K562 (cell line): Measurements from ENCODE around the gene SLC20A1. TPM values are rescaled to one million over a fixed set of nuclear protein-coding genes. Genes with fewer than 3 reads are reported as not detected.

Experiments used
- ATF1 ChIP-seq, 2 experiments: fragments of 450-650 bp in 1 of 2; IDR thresholded peaks; 2 replicates each; pipeline ENCODE4 v1.6.1; 2016; ENCODE audit warnings: missing compliant biosample characterization in 1 of 2, missing genetic modification characterization in 1 of 2
- BRF2 ChIP-seq: IDR thresholded peaks from 3 replicates; pipeline ENCODE4 v1.6.1; 2011; ENCODE audit warnings: borderline replicate concordance, mild to moderate bottlenecking; ENCODE audit not compliant: insufficient read length, insufficient read depth
- DPF2 ChIP-seq: fragments of 450-650 bp; IDR thresholded peaks from 2 replicates; pipeline ENCODE4 v1.6.1; 2016
- FOXK2 ChIP-seq, 2 experiments: fragments of 450-650 bp; IDR thresholded peaks in 1 of 2; conservative IDR thresholded peaks in 1 of 2; 2 replicates each; pipeline ENCODE4 v1.6.1; 2016; ENCODE audit warnings: low read depth in 2 of 2, mild to moderate bottlenecking in 1 of 2
- NBN ChIP-seq: fragments of 450-650 bp; IDR thresholded peaks from 2 replicates; pipeline ENCODE4 v1.6.1; 2016; ENCODE audit warnings: low read depth, mild to moderate bottlenecking
- POLR2B ChIP-seq: fragments of 450-650 bp; IDR thresholded peaks from 2 replicates; pipeline ENCODE4 v1.6.1; 2018; ENCODE audit warnings: low read depth; ENCODE audit not compliant: partially characterized antibody
- REST ChIP-seq, 2 experiments: fragments of 450-650 bp; formaldehyde crosslinking in 1 of 2; IDR thresholded peaks; 2 replicates each; pipeline versions ENCODE4 v1.4.0 to v1.6.1; 2014 to 2020; ENCODE audit warnings: mild to moderate bottlenecking in 2 of 2, borderline replicate concordance in 1 of 2, low read depth in 1 of 2
- ZNF316 ChIP-seq: fragments of 450-650 bp; IDR thresholded peaks from 2 replicates; pipeline ENCODE4 v1.6.1; 2016
- ZNF431 ChIP-seq: sonication (generic); formaldehyde crosslinking; IDR thresholded peaks from 2 replicates; pipeline ENCODE4 v1.8.0; 2022; ENCODE audit warnings: mild to moderate bottlenecking, missing genetic modification reagents
- ZNF785 ChIP-seq: fragments of 250-450 bp; sonication (Bioruptor Pico); IDR thresholded peaks from 2 replicates; pipeline ENCODE4 v1.4.0; 2020; ENCODE audit warnings: mild to moderate bottlenecking
- polyA plus RNA-seq, 8 experiments: library from polyadenylated mRNA; depleted of rRNA in 4 of 8; stranded (reverse) in 5 of 8; unstranded in 3 of 8; fragments of >200 nt; fragmentation: Nextera tagmentation in 2 of 8; fragmentation: Illumina TruSeq in 1 of 8; extraction: Ambion mirVana in 2 of 8; extraction: Trizol in 1 of 8; gene quantifications; 2 replicates each; pipeline versions ENCODE4 v1.2.1 to v1.2.3, GENCODE V29; 2011 to 2014; ENCODE audit warnings: inconsistent platforms in 1 of 8, missing spikeins in 1 of 8
- total RNA-seq, 7 experiments: library from RNA; depleted of rRNA in 6 of 7; stranded (reverse); fragments of >200 nt in 6 of 7; fragmentation: Illumina TruSeq in 2 of 7; extraction: Trizol in 2 of 7; gene quantifications; 2 replicates each; pipeline versions ENCODE4 v1.2.1 to v1.2.3, GENCODE V29; 2011 to 2021; ENCODE audit warnings: low replicate concordance in 1 of 7
- TF ChIP-seq, protein P1 (sequence below): fragments of 450-650 bp; formaldehyde crosslinking; conservative IDR thresholded peaks from 2 replicates; pipeline ENCODE4 v1.4.0; 2022; ENCODE audit warnings: mild to moderate bottlenecking, missing genetic modification characterization
- TF ChIP-seq, protein P2 (sequence below): sonication (generic); formaldehyde crosslinking; IDR thresholded peaks from 2 replicates; pipeline ENCODE4 v1.8.0; 2022; ENCODE audit warnings: missing genetic modification reagents, mild to moderate bottlenecking, borderline replicate concordance

The SLC20A1 gene
- total and polyA plus RNA-seq, 9 of the 15 experiments (the other 6 are each of a cell fraction or from before 2014, with no cell fraction given) = 53.8 to 150 (median 74.7) TPM

DNA sequence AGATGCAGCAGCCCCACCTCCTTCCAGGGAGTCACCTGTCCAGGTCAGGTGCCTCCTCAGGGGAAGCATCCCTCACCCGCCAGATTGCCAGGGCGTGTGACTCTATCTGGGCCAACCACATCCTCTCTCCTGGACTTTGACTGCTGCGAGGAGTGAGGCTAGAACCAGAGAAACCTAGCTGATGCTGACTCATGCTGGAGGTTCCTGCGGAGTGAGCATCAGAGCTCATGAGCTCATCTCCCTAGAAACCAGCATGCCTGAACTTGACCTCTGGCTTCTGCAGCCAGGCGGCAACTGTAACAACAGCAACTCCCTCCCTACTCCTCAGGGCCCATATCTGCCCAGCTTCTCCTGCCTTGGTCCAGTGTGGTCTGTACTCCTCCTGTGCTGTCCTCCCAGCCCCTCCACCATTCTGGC, 46.8 kb downstream of the SLC20A1 start (continued):
- peak; percentile 67 for TF ChIP-seq REST (IDR thresholded peaks at IDR 0.05; ENCODE audit: borderline replicate concordance)
- TF ChIP-seq REST (CRISPR knock-in tag; IDR thresholded peaks at IDR 0.05; ENCODE audit: low read depth) = no peak
- TF ChIP-seq, protein P1, sequence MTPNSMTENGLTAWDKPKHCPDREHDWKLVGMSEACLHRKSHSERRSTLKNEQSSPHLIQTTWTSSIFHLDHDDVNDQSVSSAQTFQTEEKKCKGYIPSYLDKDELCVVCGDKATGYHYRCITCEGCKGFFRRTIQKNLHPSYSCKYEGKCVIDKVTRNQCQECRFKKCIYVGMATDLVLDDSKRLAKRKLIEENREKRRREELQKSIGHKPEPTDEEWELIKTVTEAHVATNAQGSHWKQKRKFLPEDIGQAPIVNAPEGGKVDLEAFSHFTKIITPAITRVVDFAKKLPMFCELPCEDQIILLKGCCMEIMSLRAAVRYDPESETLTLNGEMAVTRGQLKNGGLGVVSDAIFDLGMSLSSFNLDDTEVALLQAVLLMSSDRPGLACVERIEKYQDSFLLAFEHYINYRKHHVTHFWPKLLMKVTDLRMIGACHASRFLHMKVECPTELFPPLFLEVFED (CRISPR knock-in tag) = no peak
- TF ChIP-seq DPF2 = peak; percentile 77
- TF ChIP-seq NBN = no peak
- TF ChIP-seq ZNF431 (CRISPR knock-in tag) = no peak
- TF ChIP-seq ATF1 (CRISPR knock-in tag; IDR thresholded peaks at IDR 0.05) = no peak
- TF ChIP-seq ATF1 (tag; IDR thresholded peaks at IDR 0.05) = peak; percentile 47; the same call in 1 of the 2 replicates
- TF ChIP-seq BRF2 = no peak
- peak; percentile 54 to 71; a peak in 2 of 4 replicates for TF ChIP-seq FOXK2 (conservative IDR thresholded peaks at IDR 0.05 in 1 of 2, IDR thresholded peaks at IDR 0.05 in 1 of 2; ENCODE audit: low read depth in 2 of 2)
- TF ChIP-seq POLR2B = no peak
- TF ChIP-seq ZNF316 = peak; percentile 98
- TF ChIP-seq, protein P2, sequence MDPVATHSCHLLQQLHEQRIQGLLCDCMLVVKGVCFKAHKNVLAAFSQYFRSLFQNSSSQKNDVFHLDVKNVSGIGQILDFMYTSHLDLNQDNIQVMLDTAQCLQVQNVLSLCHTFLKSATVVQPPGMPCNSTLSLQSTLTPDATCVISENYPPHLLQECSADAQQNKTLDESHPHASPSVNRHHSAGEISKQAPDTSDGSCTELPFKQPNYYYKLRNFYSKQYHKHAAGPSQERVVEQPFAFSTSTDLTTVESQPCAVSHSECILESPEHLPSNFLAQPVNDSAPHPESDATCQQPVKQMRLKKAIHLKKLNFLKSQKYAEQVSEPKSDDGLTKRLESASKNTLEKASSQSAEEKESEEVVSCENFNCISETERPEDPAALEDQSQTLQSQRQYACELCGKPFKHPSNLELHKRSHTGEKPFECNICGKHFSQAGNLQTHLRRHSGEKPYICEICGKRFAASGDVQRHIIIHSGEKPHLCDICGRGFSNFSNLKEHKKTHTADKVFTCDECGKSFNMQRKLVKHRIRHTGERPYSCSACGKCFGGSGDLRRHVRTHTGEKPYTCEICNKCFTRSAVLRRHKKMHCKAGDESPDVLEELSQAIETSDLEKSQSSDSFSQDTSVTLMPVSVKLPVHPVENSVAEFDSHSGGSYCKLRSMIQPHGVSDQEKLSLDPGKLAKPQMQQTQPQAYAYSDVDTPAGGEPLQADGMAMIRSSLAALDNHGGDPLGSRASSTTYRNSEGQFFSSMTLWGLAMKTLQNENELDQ (CRISPR knock-in tag) = no peak
- TF ChIP-seq ZNF785 (CRISPR knock-in tag) = no peak
